ENCODE measurements around the gene HK1. TPM values are rescaled to one million over a fixed set of nuclear protein-coding genes. Genes with fewer than 3 reads are reported as not detected.
"Not testable (repeated sequence)": the region's sequence is repeated elsewhere in the genome, so short reads cannot be mapped to it uniquely, and the experiment has no call there.

The HK1 gene
- total RNA-seq, 1 experiment from 2014 or later = 102 TPM

DNA sequence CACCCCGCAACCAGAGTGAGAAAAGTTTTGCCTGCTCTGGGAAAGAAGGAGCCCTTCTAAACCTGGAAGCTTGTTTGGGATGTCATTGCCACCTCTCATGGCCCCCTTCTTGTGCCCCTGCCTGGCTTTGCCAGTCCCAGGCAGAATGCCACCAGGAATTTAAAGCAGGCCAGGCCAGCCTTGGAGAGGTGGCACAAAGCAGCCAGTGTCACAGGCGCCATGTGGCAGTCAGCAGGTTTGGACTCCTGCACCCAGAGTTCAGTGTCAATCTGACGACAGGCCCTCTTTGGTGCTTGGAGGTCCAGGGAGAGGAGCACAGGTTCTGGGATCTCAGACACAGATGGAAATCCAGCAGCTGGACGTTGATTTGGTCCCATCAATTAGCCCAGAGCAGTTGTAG, 12.7 kb downstream of the HK1 start:
- no peak for DNase-seq (ENCODE audit: low read depth)
- in situ Hi-C loops (cut with HindIII; ENCODE audit: low pct_unique_long_range_greater_than_20kb, low sequenced_read_pairs) = no loop called here

DNA sequence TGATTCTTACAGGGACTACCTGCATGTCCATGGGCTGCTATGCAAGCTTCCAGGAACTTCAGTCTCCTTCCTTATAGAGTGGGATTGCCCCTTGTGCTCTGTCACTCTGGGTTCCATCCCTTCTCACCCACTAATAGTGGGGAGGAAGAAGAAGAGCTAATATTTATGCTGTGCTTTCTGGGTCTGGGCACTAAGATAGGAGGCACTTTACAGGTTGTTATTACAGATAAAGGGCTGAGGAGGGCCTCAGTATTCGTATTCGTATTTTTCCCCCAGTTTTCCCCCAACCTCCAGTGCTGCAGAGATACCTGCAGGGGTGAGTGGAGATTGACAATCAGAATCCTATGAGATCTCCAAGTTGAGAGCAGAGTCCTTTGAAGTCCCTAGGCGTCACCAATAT, 14.2 kb downstream of the HK1 start:
- in situ Hi-C loops (cut with HindIII; ENCODE audit: low pct_unique_long_range_greater_than_20kb, low sequenced_read_pairs) = no loop called here

DNA sequence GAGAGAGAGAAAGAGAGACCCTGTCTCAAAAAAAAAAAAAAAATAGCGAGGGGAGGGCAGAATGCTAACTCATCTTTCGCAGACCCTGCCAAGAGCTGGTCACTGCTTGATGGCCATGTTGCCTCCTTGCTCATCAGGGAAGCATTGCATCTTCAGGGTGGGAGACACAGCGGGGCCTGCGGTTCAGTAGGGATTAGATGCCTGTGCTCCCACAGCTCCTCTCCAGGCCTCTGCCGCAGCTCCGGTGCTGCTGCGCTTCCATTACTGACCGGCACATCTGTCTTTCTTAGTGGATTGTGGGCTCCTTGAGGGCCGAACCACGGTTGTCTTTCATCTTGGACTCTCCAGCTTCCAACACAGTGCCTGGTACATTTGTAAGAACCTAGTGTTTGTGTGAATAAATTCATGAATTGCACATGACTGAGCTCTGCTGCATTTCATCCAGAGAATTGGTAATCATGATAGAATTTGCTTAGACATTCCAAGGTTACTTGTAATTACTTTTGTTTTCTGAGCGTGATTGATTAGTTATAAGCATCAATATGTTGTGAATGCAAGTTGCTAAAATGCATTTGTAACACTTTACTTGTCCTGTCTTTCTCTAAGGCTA, 16.8 kb downstream of the HK1 start:
- in situ Hi-C loops (cut with HindIII; ENCODE audit: low pct_unique_long_range_greater_than_20kb, low sequenced_read_pairs) = no loop called here
- no peak for DNase-seq (ENCODE audit: low read depth)

More for the DNA sequence above, 14.2 kb downstream of the HK1 start:
- no peak for DNase-seq (ENCODE audit: low read depth)

DNA sequence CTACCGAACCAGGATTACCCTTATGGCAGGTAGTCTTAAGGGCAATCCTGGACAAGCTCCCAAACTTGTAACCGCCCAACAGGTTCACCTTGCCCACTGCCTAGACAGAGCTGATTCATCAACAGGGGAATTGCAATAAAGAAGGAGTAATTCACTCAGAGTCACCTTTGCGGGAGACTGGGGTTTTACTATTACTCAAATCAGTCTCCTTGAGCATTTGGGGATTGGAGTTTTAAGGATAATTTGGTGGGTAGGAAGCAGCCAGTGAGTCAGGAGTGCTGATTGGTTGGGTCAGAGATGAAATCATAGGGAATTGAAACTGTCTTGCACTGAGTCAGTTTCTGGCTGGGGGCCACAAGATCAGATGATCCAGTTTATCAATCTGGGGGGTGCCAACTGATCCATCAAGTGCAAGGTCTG, 25.3 kb downstream of the HK1 start:
- no peak for DNase-seq (ENCODE audit: low read depth)
- in situ Hi-C loops (cut with HindIII; ENCODE audit: low pct_unique_long_range_greater_than_20kb, low sequenced_read_pairs) = no loop called here

DNA sequence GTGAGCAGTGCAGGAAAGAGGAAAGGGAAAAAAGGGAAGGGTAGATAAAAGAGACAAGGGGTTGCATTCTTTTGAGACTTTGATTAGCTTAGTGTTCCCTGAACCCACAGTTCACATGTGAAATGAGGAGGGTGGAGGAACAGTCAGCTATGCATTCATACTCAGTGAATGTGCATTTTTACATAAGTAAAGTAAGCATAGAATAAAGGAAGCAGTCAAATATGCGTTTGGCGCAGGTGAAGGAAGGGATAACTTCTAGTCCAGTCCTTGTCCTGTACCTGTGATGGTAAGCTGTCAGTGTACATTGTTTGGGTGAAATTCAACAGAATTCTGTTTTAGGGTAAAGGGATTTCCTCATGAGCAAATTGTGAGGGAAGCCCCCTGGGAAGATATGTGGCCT, 28.1 kb downstream of the HK1 start:
- in situ Hi-C loops (cut with HindIII; ENCODE audit: low pct_unique_long_range_greater_than_20kb, low sequenced_read_pairs) = no loop called here
- DNase-seq (ENCODE audit: low read depth) = no peak

DNA sequence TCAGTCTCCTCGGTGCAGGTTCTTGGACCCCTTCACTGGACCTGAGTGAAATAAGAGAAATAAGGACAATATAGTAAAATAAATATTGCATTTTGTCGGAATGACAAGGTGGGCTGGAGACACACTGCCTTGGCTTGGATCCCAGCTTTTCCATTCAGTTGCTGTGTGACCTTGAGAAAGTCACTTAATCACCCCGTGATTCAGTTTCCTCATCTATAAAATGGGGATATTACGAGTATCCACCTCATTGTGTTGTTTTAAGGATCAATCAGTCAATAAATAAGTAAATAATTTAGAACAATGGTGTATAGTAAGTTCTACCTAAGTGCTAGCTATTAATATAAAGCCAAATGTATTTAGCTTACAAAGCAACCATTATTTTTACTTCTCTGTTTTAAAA, 29.1 kb downstream of the HK1 start:
- in situ Hi-C loops (cut with HindIII; ENCODE audit: low pct_unique_long_range_greater_than_20kb, low sequenced_read_pairs) = no loop called here
- DNase-seq (ENCODE audit: low read depth) = no peak

DNA sequence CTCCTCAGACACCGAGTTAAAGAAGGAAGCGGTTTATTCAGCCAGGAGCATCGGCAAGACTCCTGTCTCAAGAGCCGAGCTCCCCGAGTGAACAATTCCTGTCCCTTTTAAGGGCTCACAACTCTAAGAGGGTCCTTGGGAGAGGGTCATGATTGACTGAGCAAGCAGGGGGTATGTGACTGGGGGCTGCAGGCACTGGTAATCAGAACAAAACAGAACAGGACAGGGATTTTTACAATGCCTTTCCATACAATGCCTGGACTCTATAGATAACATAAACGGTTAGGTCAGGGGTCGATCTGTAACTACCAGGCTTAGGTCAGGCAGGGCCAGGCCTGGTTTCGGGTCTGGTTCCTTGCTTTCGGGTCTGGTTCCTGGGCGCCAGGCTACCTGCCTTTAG, 30.0 kb downstream of the HK1 start:
- in situ Hi-C loops (cut with HindIII; ENCODE audit: low pct_unique_long_range_greater_than_20kb, low sequenced_read_pairs); DNase-seq (ENCODE audit: low read depth): not testable (repeated sequence)

DNA sequence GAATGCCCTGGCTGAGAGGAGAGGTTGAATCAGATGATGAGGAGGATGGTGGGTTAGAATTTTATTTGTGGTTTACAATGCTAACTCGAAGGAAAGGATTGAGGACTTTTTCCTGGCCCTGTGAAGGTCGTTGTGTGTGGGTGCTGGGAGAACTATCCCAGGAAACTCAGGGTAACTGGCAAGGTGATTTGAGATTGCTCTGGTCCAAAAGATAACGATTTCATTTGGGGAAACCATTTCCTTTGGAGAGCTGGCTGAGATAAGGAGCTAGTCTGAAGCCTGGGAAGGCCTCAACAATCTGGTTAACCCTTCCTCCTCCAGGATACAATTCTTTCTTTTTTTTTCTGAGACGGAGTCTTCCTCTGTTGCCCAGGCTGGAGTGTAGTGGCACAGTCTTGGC, 33.0 kb downstream of the HK1 start:
- DNase-seq (ENCODE audit: low read depth) = no peak
- in situ Hi-C loops (cut with HindIII; ENCODE audit: low pct_unique_long_range_greater_than_20kb, low sequenced_read_pairs) = no loop called here

DNA sequence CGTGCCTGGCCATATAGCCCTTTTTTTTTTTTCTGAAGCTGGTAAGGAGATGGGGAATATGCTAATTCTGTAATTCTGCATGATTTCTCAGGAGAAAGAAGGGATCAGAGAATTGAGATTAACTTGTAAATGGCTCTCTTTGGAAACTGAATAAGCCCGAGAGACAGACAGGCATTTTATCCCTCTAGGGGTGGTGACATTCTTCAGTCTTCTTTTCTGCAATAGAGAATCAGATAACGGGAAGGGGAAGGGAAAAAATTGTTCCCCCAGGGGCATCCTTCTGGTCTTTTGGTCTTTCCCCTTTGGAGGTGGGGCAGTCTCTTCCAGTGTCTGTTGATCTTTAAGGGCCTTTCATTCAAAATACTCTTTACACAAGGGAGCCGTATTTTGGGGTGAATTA, 34.2 kb downstream of the HK1 start:
- DNase-seq (ENCODE audit: low read depth) = no peak
- in situ Hi-C loops (cut with HindIII; ENCODE audit: low pct_unique_long_range_greater_than_20kb, low sequenced_read_pairs) = no loop called here

DNA sequence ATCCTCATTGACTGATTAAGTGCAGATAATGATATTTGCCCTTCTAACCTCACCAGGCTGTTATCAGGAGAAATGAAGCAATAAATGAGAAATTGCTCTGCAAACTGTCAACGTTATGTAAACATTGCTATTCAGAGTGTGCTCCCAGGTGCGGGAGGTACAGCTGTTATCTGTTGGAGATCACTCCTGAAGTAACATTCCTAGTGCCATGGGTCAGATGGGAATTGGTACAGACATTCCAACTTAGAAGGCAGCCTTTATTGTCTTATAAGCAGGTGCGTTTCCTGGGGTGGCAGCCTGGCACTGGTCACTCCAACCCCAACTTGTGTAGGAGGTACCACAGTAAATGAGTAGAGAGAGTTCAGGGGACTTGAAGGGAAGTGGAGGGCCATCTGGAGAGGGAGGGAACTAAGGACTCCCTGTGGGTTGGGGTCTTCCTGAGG, 36.8 kb downstream of the HK1 start:
- DNase-seq (ENCODE audit: low read depth) = no peak
- in situ Hi-C loops (cut with HindIII; ENCODE audit: low pct_unique_long_range_greater_than_20kb, low sequenced_read_pairs) = no loop called here

DNA sequence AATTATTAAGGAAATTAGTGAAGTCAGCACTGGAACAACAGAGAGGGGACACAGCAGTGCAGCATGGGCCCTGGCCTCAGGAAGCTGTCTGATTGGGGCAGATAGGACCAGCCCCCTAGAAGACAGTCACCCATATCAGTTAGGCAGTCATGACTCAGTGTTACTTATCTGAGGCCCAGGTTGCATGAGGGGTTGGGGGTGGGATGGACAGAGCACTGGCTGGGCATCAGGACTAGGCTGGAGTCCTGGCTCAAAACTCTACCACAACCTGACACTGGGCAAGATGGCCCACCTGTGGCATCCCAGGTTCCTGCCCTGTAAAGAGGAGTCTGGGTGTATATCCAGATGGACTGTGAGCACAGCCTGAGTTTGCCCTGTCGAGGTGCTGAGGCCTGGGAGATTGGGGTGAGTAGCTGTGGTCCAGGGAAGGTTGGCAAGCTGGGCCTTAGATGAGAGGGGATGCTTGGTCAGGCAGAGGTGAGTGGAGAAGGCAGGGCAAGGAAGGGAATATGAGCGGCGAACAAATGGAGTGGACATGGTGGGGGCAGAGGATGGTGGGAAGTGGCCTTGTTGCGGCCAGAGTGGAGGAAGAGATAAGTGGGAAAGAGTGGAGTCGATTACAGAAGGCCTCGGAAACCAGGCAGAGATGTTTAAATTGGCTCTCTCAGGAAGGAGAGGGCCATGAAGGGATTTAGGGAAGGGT, 37.5 kb downstream of the HK1 start:
- in situ Hi-C loops (cut with HindIII; ENCODE audit: low pct_unique_long_range_greater_than_20kb, low sequenced_read_pairs) = no loop called here
- no peak for DNase-seq (ENCODE audit: low read depth)

DNA sequence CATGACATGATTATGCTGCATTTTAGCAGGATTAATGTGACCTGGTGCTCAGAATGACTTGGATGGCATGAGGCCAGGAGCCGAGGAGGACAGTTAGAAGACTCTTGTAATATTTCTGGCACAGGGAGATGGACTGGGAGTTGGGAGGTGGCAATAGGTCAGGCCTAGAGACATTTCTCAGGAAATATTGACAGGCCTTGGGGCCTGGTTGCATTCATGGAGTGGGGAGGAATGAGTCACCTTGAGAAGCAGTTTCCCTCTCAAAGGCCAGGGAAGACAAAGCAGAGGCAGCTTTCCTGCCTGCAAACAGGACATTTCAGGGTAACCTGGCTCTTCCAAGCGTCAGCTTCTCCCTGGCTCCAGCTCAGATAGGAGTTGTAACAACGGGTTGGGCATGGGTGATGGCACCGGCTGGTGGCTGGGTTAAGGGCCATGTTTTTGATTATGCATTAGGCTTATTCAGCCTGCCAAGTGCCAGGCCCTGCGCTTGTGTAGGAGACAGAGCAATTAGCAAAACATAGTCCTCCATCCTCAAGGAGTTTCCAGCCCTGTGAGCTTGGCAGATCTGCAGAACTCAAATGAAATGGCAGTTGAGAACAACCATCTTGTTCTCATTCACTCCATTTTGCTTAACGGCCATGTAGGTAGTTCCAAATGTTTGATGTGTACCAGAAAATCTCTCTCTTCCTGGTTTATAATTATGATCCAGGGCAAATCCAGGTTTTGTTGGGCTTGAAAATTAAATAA, 38.2 kb downstream of the HK1 start:
- no peak for DNase-seq (ENCODE audit: low read depth)

DNA sequence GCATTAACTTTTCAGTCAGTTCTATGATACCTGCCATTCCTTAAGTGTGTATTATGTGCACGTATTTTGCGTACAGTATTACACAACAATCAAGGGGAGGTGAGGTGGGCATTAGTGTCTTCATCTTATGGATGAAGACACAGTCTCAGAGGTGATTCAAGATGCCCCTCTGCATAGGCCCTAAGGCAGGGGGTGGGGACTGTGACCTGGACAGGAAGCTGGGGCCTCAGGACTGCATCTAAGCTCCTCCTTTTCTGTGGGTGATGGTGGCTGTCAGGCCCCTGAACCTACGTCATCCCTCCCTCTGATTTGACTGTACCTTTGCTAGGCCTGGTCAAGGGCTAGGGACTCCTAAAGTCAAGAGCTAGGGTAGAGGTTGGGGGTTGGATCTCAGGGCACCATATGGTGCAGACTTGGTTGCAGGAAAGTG, 38.9 kb downstream of the HK1 start:
- in situ Hi-C loops (cut with HindIII; ENCODE audit: low pct_unique_long_range_greater_than_20kb, low sequenced_read_pairs) = no loop called here

More for the DNA sequence above, 38.2 kb downstream of the HK1 start:
- in situ Hi-C loops (cut with HindIII; ENCODE audit: low pct_unique_long_range_greater_than_20kb, low sequenced_read_pairs) = no loop called here

DNA sequence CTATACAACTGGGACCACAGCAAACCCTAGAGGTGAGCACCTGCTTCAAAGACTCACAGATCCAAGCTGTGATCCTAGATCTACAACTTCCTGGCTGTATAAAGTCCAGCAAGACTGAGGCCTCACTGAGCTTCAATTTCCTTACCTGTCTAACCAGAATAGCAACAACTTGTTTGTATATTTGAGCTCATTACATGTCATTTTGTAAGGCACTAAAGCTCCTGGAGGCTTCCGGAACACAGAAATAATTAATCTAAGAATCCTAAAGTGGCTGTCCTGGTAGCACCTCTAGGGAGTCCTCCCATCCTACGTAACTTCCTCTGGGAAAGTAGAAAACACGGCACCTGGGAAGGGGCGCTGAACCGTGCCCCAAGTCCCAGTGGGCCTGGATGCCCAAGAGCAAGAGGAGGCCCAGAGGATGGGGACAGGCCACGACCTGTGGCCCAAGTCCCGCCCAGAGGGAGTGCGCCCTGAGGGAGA, 39.4 kb downstream of the HK1 start:
- peak; percentile 73 for DNase-seq (ENCODE audit: low read depth)
- in situ Hi-C loops (cut with HindIII; ENCODE audit: low pct_unique_long_range_greater_than_20kb, low sequenced_read_pairs) = no loop called here

More for the DNA sequence above, 38.9 kb downstream of the HK1 start:
- no peak for DNase-seq (ENCODE audit: low read depth)

DNA sequence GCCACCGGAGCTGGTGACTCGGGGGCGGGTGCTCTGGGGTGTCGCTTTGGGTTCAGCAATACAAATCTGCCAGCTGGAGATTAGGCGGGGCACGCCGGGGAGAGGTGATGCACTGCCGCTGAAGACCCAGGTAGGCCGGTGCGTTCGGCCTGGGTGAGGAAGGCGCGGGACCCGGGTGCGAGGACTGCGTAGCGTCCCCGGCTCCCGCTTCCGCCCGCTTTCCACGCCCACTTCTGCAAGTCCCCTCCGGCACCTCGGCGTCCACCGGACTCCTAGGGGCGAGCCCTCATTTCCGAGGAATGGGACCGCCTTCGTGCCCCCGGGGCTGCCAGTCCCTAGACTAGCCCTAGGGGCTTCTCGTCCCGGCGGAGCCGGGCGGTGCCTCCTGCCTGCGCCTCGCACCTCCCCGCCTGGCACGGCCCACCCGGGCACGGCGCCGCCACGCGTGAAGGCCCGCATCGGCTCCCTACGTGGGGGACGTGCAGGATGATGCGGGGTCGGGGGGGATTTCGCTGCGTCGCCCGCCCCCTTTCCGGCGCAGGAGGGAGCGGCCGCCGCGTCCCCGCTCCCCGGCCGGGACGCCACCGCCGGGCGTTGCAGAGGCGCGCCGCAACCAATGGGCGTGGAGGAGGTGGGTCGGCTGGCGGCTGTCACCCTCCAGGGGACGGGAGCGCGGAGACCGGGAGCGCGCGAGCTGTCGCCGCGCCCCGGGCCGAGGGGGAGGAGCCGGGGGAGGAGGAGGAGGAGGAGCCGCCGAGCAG, 40.0 kb downstream of the HK1 start:
- DNase-seq (ENCODE audit: low read depth) = peak; percentile 96
- in situ Hi-C loops (cut with HindIII; ENCODE audit: low pct_unique_long_range_greater_than_20kb, low sequenced_read_pairs) = no loop called here

DNA sequence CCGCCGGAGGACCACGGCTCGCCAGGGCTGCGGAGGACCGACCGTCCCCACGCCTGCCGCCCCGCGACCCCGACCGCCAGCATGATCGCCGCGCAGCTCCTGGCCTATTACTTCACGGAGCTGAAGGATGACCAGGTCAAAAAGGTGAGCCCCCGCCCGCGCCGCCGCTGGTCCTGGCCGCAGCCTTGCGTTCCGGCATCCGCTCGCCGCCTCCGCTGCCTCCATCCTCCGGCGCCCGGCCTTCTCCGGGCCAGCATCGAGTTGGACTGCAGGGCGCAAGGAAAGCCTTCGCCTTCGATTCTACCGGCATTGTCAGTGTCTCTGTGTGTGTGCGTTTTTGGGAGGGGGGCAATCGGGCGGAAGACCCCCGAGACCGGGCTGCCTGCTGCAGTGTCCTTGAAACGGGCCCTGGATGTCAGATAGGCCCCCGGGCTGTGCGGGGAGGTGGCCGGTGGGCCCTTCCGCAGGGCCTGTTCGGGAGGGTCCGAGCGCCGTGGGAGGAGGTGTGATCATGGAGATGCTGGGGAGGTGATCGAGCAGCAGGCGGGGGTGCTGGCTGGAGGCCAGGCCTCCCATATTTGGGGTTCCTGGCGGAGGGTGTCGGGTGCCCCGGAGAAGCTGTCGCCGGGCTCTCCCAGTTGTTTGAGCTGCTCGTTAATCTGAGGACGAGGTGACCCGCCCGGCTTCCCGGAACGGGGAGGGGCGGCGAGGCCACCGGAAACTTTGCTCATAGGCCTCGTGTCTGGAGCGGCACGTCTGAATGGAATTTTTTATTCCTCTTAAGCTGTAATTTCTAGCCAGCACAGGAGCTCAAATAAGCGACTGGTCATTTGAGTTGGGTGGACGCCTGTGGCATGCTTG, 40.8 kb downstream of the HK1 start:
- in situ Hi-C loops (cut with HindIII; ENCODE audit: low pct_unique_long_range_greater_than_20kb, low sequenced_read_pairs) = no loop called here

DNA sequence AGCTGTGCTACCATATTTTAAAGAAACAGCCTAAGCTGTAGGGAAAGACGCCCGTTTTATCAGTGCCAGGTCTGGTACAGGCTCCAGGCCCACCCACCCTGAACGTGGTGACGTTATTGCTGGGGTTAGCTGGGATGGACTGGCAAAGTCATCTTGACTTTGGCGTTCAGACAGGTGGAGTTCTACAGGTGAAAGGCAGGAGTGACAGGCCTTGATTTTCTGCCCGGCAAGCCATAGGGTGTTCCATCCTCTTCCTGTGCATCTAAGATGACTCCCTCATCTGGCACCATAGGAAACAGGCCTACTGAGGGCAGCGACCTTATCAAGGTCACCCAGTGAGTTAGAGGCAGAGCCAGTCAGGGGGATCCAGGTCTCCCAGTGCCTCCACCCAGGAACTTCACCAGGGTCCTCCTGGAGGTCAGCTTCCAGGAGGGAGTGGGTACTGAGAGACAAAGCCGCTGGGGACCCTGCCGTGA, 41.6 kb downstream of the HK1 start:
- in situ Hi-C loops (cut with HindIII; ENCODE audit: low pct_unique_long_range_greater_than_20kb, low sequenced_read_pairs) = no loop called here

More for the DNA sequence above, 40.8 kb downstream of the HK1 start:
- DNase-seq (ENCODE audit: low read depth) = peak; percentile 57

More for the DNA sequence above, 41.6 kb downstream of the HK1 start:
- DNase-seq (ENCODE audit: low read depth) = no peak

All from Caki2 (cell line).